NOMO-1 treated with DMSO at 0.1 percent for 48 hours (cell line): ENCODE results near the gene PRRC2B.
"Not testable (repeated sequence)": the region's sequence is repeated elsewhere in the genome, so short reads cannot be mapped to it uniquely, and the experiment has no call there.

Experiments used
- DNase-seq: peaks from one replicate; lab custom pipeline; 2025; ENCODE audit not compliant: unreplicated experiment; lab: John Stamatoyannopoulos, UW

Gene PRRC2B

DNA sequence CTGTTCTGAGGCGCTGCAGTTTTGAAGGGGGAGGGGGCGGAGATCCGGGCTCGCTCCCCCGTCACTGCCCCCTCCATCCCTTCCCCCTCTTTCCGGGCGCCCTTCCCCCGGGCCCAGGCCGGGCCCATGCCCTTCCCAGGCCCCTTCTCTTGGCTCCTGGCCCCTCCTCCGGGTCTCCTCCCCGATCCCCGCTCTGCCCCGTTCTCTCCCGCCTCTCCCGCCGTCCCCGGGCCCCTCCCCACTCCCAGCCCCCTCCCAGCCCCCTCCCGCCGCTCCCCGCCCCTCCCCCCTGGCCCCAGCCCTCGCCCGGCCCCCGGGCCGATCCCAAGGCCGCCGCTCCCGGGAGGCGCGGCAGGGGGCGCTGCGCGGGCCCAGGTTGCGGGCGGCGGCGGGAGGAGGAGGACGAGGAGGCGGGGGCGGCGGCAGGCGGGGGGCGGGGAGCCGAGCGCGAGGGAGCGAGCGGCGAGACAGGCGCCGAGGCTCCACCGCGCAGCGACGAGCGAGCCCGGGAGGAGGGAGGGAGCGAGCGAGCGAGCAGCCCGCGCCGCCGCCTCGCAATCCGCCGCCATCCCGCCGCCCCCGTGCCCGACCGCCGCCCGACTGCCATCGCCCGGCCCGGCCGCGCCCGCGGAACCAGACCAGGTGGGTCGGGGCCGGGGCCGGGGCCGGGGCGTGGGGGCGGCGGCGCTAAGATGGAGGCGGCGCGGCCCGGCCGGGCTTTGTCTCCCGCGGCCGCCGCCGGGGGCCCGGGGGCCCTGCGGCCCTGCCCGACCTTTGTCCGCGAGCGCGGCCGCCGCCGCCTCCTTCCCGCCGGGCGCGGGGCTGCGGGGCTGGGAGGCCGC is at the start of gene PRRC2B:
Gene PRRC2B (plus strand): TSS at position 465 of the 842 bp plus-strand sequence. CDS start 36,059 bp downstream, outside the sequence.
- DNase-seq = peak; percentile 71

DNA sequence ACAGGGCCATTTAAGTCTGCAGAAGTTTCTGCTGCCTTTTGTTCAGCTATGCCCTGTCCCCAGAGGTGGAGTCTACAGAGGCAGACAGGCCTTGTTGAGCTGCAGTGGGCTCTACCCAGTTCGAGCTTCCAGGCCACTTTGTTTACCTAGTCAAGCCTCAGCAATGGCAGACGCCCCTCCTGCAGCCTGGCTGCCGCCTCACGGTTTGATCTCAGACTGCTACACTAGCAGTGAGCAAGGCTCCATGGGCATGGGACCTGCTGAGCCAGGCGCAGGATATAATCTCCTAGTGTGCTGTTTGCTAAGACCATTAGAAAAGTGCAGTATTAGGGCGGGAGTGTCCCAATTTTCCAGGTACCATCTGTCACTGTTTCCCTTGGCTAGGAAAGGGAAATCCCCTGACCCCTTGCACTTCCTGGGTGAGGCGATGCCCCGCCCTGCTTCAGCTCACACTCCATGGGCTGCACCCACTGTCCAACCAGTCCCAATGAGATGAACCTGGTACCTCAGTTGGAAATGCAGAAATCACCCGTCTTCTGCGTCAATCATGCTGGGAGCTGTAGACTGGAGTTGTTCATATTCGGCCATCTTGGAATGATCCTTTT is 48.9 kb upstream of the PRRC2B start:
- not testable (repeated sequence) for DNase-seq

DNA sequence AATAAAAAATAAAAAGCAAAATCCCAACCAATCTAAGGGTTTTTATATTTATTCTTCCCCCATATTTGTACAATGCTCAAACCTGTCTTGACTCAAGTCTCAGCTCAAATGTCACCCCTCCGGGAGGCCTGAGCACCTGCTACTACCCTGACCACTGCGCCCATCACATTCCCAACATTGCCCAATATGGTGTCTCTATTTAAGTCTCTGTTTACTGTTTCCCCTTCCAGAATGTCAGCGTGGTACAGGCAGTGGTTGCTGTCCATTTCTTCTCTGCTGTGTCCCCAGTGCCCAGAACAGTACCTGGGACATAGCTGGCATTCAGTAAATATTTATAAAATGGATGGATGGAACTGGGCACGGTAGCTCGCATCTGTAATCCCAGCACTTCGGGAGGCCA is 47.3 kb upstream of the PRRC2B start:
- no peak for DNase-seq

DNA sequence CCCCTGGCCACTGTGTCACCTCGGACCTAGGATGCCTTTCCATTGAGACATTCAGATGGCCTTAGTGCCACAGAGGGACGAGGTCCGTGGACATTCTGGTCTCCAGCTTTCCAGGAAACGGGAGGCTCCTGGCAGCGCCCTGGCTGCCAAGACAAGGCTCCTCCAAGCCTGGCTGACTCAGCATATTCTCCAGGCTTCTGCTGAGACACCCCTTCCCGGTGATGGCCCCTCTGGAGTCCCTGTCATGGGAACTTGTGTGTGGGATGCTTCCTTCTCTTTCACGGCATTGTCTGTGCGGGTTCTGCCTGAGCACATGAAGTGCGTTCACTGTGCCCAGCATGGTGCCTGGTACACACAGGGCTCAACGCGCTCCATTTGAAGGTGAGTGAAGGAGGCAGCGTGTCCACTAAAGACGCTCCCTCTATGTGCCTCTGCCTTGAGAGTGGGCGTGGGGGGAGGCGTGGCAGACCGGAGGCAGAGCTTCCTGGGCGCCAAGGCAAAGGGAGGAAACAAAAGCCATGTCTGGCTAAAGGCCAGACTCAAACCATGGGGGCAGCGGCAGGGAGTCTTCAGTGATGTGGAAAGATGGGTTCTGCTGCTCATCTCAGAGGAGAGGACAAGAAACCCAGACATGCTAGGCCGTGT is 46.4 kb upstream of the PRRC2B start:
- no peak for DNase-seq

DNA sequence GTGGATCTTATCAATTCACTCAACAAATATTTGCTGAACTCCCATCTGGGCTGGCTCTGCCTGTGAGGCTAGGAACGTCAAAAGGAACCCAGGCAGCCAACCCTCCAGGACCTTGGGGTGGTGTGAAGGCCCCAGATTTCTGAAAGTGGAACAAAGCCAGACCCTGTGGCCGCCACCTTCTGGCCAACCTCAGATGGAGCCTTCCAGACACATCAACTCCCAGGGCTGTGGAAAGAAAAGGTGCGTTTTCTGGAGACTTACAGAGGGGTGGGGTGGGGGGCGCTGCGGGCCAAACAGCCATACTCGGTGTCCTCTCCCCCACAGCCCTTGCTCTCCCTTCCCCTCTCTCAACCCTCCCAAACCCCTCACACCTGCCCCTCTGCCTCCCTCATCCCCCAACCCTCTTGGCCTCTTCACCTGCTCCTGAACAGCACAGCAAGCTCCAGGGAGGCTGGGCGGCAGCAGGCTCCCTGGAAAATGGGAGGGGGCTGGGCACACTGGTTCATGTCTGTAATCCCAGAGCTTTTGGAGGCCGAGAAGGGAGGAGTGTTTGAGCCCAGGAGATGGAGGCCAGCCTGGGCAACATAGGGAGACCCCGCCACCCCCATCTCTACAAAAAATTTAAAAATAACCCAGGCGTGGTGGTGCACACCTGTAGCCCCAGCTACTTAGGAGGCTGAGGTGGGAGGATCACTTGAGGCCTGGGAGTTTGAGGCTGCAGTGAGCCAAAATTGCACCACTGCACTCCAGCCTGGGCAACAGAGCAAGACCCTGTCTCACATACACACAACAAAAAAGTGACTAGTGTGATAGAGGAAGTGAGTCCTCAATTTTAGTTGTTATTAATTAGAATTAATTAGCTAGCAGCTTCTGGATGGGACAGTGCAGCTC is 45.0 kb upstream of the PRRC2B start:
- no peak for DNase-seq

DNA sequence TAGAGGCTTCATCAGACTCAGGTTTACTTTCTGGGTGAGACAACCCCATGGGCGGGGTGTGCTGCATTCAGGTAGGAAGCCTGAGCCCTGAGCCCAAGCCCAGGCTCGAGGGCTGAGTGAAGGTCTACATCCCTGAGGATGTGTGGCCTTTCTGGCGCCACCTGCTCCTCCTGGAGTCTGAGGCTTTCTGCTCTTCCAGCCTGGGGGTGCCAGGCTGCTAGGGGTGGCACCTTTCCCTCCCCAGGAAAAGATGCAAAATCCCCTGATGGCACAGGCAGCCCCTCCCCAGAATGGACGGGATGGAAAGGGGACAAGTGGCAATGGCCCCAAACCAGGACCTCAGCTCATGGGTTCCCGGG is 44.4 kb upstream of the PRRC2B start:
- no peak for DNase-seq

DNA sequence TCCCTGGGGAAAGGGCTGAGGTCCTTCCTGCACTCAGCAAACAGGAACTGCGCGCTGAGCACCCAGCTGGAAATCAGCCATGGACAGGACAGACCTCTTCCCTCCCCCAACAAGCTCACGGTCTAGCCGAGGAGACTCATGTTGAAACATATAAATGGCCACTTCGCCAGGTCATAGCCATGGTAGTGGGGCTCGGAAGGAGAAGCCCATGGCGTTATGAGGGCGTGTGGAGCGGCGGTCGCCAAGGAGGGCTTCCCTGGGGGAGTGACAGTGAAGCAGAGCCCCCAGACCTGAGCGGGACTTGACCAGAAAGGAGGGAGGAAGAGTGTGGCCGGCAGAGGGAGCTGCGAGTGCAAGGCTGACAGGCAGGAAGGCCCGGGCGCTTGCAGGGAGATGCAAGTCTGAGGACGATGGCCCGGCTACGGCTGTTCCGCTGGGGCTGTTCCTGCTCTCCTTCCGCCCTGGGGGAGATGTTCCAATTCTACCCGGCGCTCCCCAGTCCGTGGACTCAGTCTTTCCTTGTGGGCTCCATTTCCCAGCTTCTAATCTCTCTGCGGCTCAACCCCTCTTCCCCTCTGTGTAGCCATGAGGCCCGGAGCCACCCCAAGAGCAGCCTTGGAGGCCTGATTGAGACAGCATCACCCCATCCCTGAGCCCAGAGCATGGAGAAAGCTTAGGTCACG is 43.9 kb upstream of the PRRC2B start:
- peak; percentile 86 for DNase-seq

DNA sequence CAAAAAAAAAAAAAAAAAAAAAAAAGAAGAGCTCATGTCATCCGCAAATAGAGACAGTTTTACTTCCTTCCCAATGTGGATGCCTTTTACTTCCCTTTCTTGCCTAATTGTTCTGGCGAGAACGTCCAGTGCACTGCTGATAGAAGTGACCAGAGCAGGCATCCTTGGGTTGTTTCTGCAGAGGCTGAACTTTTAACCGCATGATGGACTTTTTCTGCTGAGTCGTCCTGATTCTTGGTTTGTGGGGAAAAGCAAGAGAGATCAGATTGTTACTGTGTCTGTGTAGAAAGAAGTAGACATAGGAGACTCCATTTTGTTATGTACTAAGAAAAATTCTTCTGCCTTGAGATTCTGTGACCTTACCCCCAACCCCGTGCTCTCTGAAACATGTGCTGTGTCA is 37.4 kb upstream of the PRRC2B start:
- peak; percentile 73 for DNase-seq

DNA sequence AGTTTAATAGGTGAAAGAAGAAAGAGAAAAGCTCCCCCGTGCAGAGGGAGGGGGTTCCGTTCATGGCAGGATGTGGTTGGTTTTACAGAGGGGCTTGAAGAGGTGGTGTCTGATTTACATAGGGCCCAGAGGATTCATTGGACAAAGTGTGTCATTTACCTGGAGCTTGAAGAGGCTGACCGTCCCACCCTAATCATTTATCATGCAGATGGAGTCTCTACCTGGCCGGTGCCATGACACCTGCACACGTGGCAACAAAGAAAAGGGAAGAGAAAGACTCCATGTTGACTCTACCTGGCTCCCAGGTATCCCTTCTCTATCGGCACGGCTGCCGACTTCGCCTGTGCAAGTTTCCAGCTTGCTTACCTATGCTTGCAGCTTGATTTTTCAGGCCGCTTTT is 35.3 kb upstream of the PRRC2B start:
- no peak for DNase-seq

DNA sequence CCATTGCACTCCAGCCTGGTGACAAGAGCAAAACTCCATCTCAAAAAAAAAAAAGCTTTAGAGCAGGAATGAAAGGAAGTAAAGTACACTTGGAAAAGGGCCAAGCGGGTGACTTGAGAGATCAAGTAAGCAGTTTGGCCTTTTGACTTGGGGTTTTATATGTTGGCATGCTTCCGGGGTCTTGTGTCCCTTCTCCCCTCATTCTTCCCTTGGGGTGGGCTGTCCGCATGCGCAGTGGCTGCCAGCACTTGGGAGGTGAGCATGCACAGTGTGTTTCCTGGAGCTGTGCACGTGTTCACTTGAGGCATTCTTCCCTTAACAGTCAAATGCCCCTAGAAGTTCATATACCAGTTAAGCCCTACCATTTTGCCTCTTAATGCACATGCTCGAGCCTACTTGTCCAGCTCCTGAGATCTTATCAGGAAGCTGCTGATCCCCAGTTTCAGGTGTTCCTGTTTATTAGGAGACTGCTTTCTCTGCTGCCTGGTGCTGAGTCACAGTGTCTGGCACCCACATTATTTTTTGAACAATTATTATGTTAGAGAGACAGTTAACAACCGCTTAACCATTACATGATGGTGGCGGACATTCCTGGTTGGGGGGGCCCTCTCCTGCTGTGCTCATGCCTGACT is 32.6 kb upstream of the PRRC2B start:
- DNase-seq = no peak

DNA sequence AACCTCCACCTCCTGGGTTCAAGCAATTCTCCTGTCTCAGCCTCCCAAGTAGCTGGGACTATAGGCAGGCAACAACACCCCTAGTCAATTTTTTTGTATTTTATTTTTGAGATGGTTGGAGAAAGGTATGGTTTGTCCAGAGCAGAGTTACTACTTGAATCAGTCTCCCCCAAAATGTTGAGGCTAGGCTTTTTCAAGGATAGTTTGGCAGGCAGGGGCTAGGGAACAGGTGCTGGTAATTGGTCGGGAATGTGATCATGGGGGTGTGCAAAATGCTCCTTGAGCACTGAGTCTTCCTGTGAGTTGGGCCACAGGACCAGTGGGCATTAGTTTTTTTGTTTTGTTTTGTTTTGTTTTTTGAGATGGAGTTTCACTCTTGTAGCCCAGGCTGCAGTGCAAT is 28.3 kb upstream of the PRRC2B start:
- no peak for DNase-seq

DNA sequence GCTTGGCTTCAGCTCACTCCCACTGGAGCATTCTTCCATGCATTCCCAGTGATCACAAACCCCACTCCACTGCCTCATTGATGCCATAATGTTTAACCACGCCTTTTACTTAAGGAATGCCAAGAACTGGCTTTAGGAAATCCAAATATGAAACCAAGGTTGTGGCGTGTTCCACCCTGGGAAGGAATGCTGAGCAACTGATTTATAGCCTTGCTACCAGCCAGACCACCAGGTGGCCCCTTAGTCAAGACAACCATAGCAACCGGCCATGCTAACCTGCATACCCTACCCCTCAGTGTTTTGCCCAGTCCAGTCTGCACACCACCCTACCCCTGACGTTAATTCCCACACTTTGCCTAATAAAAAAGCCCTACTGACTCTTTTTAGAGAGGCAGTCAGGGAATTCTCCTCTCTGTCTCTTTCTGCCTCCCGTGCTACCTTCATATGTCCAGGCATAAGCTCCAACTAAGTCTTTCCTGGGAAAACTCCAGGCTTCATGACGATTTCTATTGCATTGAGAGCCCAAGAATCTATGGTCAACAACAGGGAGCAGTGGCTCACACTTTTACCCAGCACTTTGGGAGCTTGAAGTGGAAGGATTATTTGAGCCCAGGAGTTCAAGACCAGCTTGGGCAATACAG is 27.0 kb upstream of the PRRC2B start:
- no peak for DNase-seq

DNA sequence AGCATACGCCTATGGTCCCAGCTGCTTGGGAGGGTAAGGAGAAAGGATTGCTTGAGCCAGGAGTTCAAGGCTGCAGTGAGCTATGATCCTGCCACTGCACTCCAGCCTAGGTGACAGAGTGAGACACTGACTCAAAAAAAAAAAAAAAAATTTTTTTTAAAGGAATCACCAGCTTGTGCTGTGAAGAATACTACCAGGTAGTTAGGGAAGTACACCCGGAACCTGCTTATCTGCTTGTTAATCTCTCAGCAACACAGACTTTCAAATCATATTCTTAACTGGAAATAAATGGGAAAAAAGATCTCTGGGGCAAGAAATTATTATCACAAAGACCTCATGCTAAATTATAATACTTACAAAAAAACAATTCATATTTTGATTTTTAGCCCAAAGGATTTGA is 26.4 kb upstream of the PRRC2B start:
- no peak for DNase-seq

DNA sequence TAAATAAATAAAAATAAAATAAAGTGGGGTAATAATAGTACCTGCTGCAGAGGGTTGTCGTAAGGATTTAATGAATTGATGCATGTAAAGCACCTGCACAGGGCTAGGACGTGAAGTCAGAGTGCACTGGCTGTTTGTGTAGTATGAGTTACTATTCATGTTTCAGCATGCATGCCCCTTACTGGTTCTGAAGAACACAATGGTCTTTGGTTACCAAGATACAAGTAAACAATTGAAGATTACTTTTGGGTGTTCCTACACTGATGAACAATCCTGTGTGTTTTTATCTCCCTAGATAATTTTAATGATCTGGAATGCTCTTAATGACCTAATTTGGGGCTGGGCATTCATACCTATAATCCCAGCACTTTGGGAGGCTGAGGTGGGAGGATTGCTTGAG is 23.2 kb upstream of the PRRC2B start:
- DNase-seq = no peak

DNA sequence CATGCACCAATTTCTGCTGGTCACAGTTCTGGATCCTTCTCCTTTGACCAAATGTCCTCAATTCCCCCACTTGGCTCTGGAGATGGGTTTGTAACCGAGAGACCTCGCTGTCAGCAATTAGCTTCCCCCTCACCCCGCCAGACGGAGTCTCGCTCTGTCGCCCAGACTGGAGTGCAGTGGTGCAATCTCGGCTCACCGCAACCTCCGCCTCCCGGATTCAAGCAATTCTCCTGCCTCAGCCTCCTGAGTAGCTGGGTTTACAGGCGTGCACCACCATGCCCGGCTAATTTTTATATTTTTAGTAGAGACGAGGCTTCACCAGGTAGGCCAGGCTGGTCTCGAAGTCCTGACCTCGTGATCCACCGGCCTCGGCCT is 21.3 kb upstream of the PRRC2B start:
- peak; percentile 23 for DNase-seq

DNA sequence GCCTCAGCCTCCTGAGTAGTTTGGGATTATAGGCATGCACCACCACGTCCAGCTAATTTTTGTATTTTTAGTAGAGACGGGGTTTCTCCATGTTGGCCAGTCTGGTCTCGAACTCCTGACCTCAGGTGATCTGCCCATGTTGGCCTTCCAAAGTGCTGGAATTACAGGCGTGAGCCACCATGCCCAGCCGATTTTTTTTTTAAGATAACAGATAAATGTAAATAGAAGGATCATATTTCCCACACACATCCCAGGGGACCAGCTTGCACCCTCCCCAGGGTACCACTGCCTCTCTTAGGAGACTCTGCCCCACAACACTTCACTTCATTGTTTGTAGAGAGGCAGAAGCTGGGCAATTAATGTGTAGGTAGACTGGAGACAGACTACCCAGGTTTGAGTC is 19.2 kb upstream of the PRRC2B start:
- DNase-seq = not testable (repeated sequence)

DNA sequence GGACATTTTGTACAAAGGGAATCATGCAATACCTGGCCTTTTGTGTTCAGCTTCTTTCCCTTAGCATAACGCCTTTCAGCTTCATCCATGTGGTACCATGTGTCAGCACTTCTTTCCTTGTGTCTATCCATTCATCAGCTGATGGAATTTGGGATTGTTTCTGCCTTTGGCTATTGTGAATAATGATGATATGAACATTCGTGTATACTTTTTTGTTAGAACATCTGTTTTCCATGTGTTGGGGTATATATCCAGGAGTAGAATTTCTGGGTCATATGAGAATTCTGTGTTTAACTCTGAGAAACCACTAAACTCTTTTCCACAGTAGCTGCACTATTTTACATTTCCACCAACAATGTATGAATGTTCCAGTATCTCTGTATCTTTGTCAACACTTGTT is 14.8 kb upstream of the PRRC2B start:
- no peak for DNase-seq

DNA sequence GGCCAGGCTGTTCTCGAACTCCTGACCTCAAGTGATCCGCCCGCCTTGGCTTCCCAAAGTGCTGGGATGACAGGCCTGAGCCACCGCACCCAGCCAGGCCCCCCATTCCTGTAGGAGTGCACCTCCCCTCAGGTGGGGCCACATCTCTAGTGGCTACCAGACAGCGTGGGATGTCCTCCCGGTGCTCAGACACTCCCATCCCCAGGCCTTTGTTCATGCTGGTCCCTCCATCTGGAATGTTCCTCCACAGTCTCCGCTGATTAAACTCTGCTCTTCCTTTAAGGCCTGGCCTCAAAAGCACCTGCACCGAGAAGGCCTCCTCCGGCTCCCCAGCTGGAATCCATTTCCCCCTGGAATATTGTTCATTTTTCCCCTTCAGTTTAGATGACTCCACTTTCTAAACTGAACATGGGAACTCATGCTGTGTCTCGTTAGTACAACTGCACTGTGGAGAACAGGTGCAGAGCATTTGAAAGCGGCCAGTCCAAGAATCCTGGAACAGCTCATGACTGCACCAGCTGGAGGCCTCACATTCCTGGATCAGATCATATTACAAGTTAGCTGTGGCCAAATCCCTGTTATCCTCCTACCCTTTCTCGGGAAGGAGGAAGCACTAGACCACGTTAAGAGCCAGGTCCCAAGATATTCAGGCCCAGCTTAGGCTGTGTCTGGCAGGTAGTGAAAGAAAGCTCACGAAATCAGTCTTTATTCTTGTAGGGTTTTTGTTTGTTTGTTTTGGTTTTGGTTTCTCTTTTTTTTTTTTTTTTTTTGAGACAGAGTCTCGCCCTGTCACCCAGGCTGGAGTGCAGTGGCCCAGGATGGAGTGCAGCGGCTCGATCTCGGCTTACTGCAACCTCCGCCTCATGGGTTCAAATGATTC is 10.8 kb upstream of the PRRC2B start:
- no peak for DNase-seq

DNA sequence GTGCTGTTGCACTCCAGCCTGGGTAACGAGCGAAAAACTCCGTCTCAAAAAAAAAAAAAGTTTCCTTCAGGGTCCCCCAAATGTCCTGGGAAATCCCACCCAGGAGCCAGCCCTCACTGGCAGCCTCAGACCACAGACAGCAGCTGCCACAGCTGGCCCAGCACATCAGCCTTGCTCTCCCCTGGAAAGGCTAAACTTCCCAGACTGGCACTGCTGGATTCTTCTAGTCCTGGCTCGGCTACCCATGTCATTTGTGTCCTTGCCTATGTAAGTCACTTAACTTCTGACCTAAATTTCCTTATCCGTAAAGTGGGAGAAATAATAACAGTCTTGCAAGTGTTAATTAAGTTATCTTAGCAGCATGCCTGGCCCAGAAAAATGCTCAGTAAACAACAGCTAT is 8.6 kb upstream of the PRRC2B start:
- no peak for DNase-seq
